NCI-H1930 (cell line): ENCODE data around the gene DIPK1C.

Experiments used
- DNase-seq, 2 experiments: peaks; one replicate each; lab custom pipeline; 2025; lab: John Stamatoyannopoulos, UW

The DIPK1C gene

GRCh38 chr18:74388227-74388626, 68.9 kb downstream of the DIPK1C start:
- DNase-seq, result no peak

DNA sequence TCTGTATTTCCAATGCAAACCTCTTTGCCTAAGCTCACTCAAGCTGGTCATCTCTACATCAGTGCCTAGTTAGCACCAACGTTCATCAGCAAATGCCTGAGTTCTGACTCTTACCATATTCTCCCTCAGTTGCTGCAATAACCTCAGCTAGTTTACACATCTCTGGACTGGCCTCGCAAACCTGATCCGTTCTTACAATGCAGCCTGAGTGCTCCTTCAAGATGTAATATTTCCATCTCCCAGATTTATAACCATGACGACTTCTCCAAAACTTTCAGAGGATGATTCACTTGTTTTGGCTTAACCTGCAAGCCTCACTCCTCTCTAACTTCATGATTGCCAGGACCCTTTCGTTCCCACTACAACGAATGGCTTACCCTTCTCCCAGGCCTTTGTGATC, 69.7 kb downstream of the DIPK1C start:
- no peak for DNase-seq
